Right atrium auricular region (tissue), 2 donors: ENCODE results near the gene ARMH4. TPM values are rescaled to one million over a fixed set of nuclear protein-coding genes. Genes with fewer than 3 reads are reported as not detected.

Experiments
- DNase-seq: peaks from one replicate; pipeline ENCODE4 v3.0.0-alpha.2; 2019; ENCODE audit warnings: low spot score
- H3K27ac ChIP-seq, 2 donors: fragments of 200-600 bp; sonication (generic); 1 replicate in 1 of 2; 2 replicates in 1 of 2; pipeline ENCODE4 v1.5.1; 2016 to 2019
- H3K27me3 ChIP-seq, 2 donors: fragments of 200-600 bp; sonication (generic); one replicate each; pipeline versions ENCODE4 v1.5.1 to v1.6.0; 2017 to 2019
- H3K36me3 ChIP-seq: fragments of 200-600 bp; sonication (generic); one replicate; pipeline ENCODE4 v1.5.1; 2016
- H3K4me1 ChIP-seq, 2 donors: fragments of 200-600 bp; sonication (generic); one replicate each; pipeline versions ENCODE4 v1.5.1 to v1.6.0; 2017 to 2019
- H3K4me3 ChIP-seq, 2 donors: fragments of 200-600 bp; sonication (generic); 1 replicate in 1 of 2; 2 replicates in 1 of 2; pipeline ENCODE4 v1.5.1; 2017 to 2019; ENCODE audit warnings: mild to moderate bottlenecking in 1 of 2, moderate library complexity in 1 of 2
- H3K9me3 ChIP-seq, 2 donors: fragments of 200-600 bp; sonication (generic); one replicate each; pipeline ENCODE4 v1.5.1; 2019
- CTCF ChIP-seq, 2 donors: fragments of 200-600 bp; sonication (generic); IDR thresholded peaks; one replicate each; pipeline ENCODE4 v1.5.1; 2019; ENCODE audit warnings: antibody characterized with exemption in 2 of 2
- total RNA-seq, 2 donors: library from RNA; depleted of rRNA; stranded (reverse); fragments of >200 nt; gene quantifications; one replicate each; pipeline ENCODE4 v1.1.0, GENCODE V29; 2016

ARMH4 gene
- total RNA-seq, 2 donors from 2014 or later: 3.4 to 16.3 TPM

GRCh38 chr14:57982804-57983634 lies 169.0 kb downstream of the ARMH4 start:
- TF ChIP-seq CTCF (IDR thresholded peaks at IDR 0.05): no peak
- no peak overlapping the region for H3K4me3 ChIP-seq
- no peaks in the 10 kb centered on the region for H3K36me3 ChIP-seq
- H3K9me3 ChIP-seq: no peaks in the 10 kb centered on the region
- no peaks in the 10 kb centered on the region for H3K27me3 ChIP-seq
- H3K27ac ChIP-seq: no peak overlapping the region
- no peak for DNase-seq
- H3K4me1 ChIP-seq: no peaks in the 10 kb centered on the region

DNA sequence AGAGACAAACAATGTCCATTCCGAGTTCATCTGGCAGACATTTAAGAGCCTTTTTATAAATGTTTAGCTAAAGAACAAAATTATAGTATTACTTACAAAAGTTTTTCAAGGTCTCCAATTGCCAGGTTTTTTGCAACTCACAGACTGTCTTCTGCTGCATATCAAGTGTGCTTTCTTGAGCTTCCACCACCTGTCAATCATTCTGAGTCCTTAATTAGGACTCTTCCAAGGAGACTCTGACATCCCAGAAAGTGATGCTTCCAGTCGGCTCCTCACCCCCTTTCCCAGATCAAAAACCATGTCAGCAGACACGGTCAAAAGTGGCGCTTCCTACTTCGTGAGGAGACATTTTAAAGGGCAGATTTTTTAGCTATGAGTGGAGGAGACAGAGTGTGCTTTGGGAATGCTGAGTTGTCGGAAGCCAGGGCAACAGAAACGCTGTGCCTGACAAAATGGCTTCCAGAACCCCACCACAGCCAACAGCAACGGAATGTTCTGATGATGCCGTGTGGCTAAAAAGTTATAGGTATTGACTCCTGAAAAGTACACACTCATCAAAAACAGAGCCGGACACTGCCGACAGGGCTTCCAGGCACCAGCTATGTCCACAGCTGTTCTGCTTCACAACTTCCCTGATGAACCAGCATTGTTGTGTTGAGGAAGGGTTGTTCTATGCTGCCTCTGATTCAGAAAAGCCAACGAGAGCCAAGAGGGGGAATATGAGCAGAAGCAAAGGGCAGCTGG lies 170.0 kb downstream of the ARMH4 start:
- Histone ChIP-seq H3K4me1 (no peaks in the 10 kb centered on the region), H3K9me3 (no peaks in the 10 kb centered on the region), H3K36me3 (no peaks in the 10 kb centered on the region), H3K27me3 (no peaks in the 10 kb centered on the region), H3K4me3 (no peak overlapping the region), H3K27ac (no peak overlapping the region)
- DNase-seq: no peak
- no peak for TF ChIP-seq CTCF (IDR thresholded peaks at IDR 0.05)

DNA sequence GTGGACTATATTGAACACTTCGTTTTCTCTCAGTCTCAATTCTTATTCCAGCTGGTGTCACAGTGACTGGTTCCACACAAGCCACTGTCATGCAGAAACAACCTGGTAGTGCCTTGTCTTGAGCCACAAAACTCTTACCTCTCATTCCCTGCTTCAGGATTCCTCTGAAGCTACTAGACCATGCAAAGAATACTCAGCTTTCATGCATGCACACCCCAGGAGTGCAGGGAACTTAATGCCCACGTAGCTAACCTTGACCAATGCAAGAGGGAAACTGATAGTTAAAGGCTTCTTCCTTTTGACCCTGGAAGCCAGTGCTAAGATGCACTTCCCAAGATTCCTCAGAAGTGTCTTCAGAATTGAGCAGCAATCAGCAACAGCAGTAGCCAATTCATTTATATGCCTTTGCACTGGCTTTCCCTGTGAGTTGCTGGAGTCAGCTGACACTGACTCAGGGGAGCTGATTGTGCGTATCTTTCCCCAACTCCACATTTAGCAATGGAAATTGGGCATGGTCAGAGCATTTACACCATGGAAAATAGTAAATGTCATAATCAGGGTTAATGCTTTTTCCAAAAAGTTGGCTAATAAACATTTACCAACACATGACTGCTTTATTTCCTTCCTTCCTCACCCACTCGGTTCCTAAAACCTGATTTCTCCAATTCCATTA lies 172.5 kb downstream of the ARMH4 start:
- no peaks in the 10 kb centered on the region for H3K4me1 ChIP-seq
- DNase-seq: no peak
- H3K4me3 ChIP-seq: no peak overlapping the region
- no peaks in the 10 kb centered on the region for H3K27me3 ChIP-seq
- no peaks in the 10 kb centered on the region for H3K9me3 ChIP-seq
- no peak for TF ChIP-seq CTCF (IDR thresholded peaks at IDR 0.05)
- no peaks in the 10 kb centered on the region for H3K36me3 ChIP-seq
- H3K27ac ChIP-seq: no peak overlapping the region

DNA sequence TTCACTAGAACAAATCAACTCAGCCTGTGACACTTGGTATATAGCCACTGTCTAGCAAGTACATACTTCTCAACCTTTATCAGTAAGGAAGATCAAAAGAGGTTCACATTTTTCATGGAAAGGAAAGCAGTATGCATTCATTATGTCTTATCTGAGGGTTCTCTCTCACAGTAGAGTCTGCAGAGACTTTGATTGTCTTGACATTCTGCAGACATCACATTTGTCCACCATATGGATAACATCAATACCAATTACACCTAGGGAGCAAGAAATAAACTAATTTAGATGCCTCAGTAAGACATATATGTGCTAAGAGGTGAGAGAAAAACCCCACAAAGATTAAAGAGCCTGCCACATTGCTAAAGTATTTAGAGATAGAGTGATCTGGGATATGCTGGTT lies 175.3 kb downstream of the ARMH4 start:
- H3K36me3 ChIP-seq: no peaks in the 10 kb centered on the region
- no peaks in the 10 kb centered on the region for H3K4me1 ChIP-seq
- H3K27ac ChIP-seq: no peak overlapping the region
- no peak for DNase-seq
- H3K27me3 ChIP-seq: no peaks in the 10 kb centered on the region
- no peak for TF ChIP-seq CTCF (IDR thresholded peaks at IDR 0.05)
- no peaks in the 10 kb centered on the region for H3K9me3 ChIP-seq
- H3K4me3 ChIP-seq: no peak overlapping the region

DNA sequence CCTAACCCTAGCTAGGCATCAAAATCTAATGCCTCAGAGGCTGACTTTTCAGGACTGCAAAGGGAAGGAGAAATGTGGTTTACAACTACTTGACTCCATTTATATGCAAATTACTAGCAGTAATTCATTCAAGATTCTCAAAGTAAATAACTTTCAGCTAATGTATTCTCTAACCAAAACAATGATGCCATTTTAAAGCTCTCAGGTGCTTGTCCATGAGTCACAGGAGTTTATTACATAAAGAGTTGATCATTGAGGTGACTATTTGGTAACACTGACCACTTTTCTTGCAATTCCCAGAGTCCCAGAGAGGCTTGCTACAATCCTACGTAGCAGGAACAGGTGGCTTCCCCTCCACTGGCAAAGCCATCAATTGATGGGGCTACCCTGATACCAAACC lies 177.1 kb downstream of the ARMH4 start:
- H3K36me3 ChIP-seq: no peaks in the 10 kb centered on the region
- no peaks in the 10 kb centered on the region for H3K4me1 ChIP-seq
- H3K27ac ChIP-seq: no peak overlapping the region
- no peaks in the 10 kb centered on the region for H3K27me3 ChIP-seq
- TF ChIP-seq CTCF (IDR thresholded peaks at IDR 0.05): no peak
- H3K9me3 ChIP-seq: no peaks in the 10 kb centered on the region
- no peak for DNase-seq
- H3K4me3 ChIP-seq: no peak overlapping the region
